ENCODE measurements around the gene STPG4.
"Not testable (repeated sequence)": the region's sequence is repeated elsewhere in the genome, so short reads cannot be mapped to it uniquely, and the experiment has no call there.

The STPG4 gene

GRCh38 chr2:47172922-47173695 is 18.0 kb upstream of the STPG4 start:
- no peak for DNase-seq (ENCODE audit: low spot score)

- DNase-seq (ENCODE audit: low spot score): no peak
Measured at GRCh38 chr2:47172156-47172921, 17.2 kb upstream of the STPG4 start.

- DNase-seq (ENCODE audit: low spot score): no peak
Measured at GRCh38 chr2:47169784-47170183, 14.7 kb upstream of the STPG4 start.

GRCh38 chr2:47168895-47169294 is 13.8 kb upstream of the STPG4 start:
- not testable (repeated sequence) for DNase-seq (ENCODE audit: low spot score)

- DNase-seq (ENCODE audit: low spot score): no peak
Measured at GRCh38 chr2:47167149-47167548, 12.0 kb upstream of the STPG4 start.

GRCh38 chr2:47165001-47165555 is 10.0 kb upstream of the STPG4 start:
- DNase-seq (ENCODE audit: low spot score): no peak

GRCh38 chr2:47162780-47163179 is 7.7 kb upstream of the STPG4 start:
- no peak for DNase-seq (ENCODE audit: low spot score)

GRCh38 chr2:47161475-47161874 is 6.4 kb upstream of the STPG4 start:
- no peak for DNase-seq (ENCODE audit: low spot score)

- no peak for DNase-seq (ENCODE audit: low spot score)
Measured at GRCh38 chr2:47160660-47161059, 5.6 kb upstream of the STPG4 start.

GRCh38 chr2:47160211-47160610 is 5.1 kb upstream of the STPG4 start:
- DNase-seq (ENCODE audit: low spot score): no peak

- DNase-seq (ENCODE audit: low spot score): no peak
Measured at GRCh38 chr2:47159627-47160026, 4.5 kb upstream of the STPG4 start.

- no peak for DNase-seq (ENCODE audit: low spot score)
Measured at GRCh38 chr2:47158576-47158975, 3.5 kb upstream of the STPG4 start.

- no peak for DNase-seq (ENCODE audit: low spot score)
Measured at GRCh38 chr2:47152803-47153202, 2.3 kb downstream of the STPG4 start.

- DNase-seq (ENCODE audit: low spot score): no peak
Measured at GRCh38 chr2:47150175-47150574, 4.9 kb downstream of the STPG4 start.

- DNase-seq (ENCODE audit: low spot score): no peak
Measured at GRCh38 chr2:47147021-47147420, 8.1 kb downstream of the STPG4 start.

GRCh38 chr2:47145466-47145865 is 9.6 kb downstream of the STPG4 start:
- DNase-seq (ENCODE audit: low spot score): no peak

- no peak for DNase-seq (ENCODE audit: low spot score)
Measured at GRCh38 chr2:47141520-47141919, 13.6 kb downstream of the STPG4 start.

GRCh38 chr2:47134386-47135090 is 20.6 kb downstream of the STPG4 start:
- DNase-seq (ENCODE audit: low spot score): no peak

- DNase-seq (ENCODE audit: low spot score): no peak
Measured at GRCh38 chr2:47133046-47133445, 22.1 kb downstream of the STPG4 start.

GRCh38 chr2:47129191-47129706 is 25.9 kb downstream of the STPG4 start:
- DNase-seq (ENCODE audit: low spot score): no peak

GRCh38 chr2:47128705-47129104 is 26.4 kb downstream of the STPG4 start:
- no peak for DNase-seq (ENCODE audit: low spot score)

GRCh38 chr2:47127862-47128543 is 27.1 kb downstream of the STPG4 start:
- no peak for DNase-seq (ENCODE audit: low spot score)
